Measurements from ENCODE around the gene LYRM2.

Gene LYRM2

GRCh38 chr6:89612121-89612520 lies 26.4 kb downstream of the LYRM2 start:
- no peak for TF ChIP-seq CTCF (conservative IDR thresholded peaks at IDR 0.05; ENCODE audit: low read length)
- DNase-seq (ENCODE audit: low read depth) = no peak
- H3K4me3 ChIP-seq (ENCODE audit: low read length) = no peak overlapping the region

GRCh38 chr6:89611666-89612065 lies 26.9 kb downstream of the LYRM2 start:
- peak; percentile 65 for DNase-seq (ENCODE audit: low read depth)

GRCh38 chr6:89610149-89610642 lies 28.4 kb downstream of the LYRM2 start:
- DNase-seq (ENCODE audit: low read depth) = peak; percentile 26
- peak; percentile 72 for TF ChIP-seq CTCF (conservative IDR thresholded peaks at IDR 0.05; ENCODE audit: low read length)
- no peak overlapping the region for H3K4me3 ChIP-seq (ENCODE audit: low read length)

More at GRCh38 chr6:89611666-89612065, 26.9 kb downstream of the LYRM2 start:
- no peak overlapping the region for H3K4me3 ChIP-seq (ENCODE audit: low read length)
- no peak for TF ChIP-seq CTCF (conservative IDR thresholded peaks at IDR 0.05; ENCODE audit: low read length)

- no peak for DNase-seq (ENCODE audit: low read depth)
- TF ChIP-seq CTCF (conservative IDR thresholded peaks at IDR 0.05; ENCODE audit: low read length) = no peak
- no peak overlapping the region for H3K4me3 ChIP-seq (ENCODE audit: low read length)
These were observed 32.7 kb downstream of the LYRM2 start for GRCh38 chr6:89605861-89606260.

- DNase-seq (ENCODE audit: low read depth) = no peak
- no peak for TF ChIP-seq CTCF (conservative IDR thresholded peaks at IDR 0.05; ENCODE audit: low read length)
These were observed 33.9 kb downstream of the LYRM2 start for GRCh38 chr6:89604653-89605052.

GRCh38 chr6:89602166-89602565 lies 36.4 kb downstream of the LYRM2 start:
- no peak overlapping the region for H3K4me3 ChIP-seq (ENCODE audit: low read length)
- no peak for TF ChIP-seq CTCF (conservative IDR thresholded peaks at IDR 0.05; ENCODE audit: low read length)
- DNase-seq (ENCODE audit: low read depth) = no peak

More at GRCh38 chr6:89604653-89605052, 33.9 kb downstream of the LYRM2 start:
- H3K4me3 ChIP-seq (ENCODE audit: low read length) = no peak overlapping the region

- no peak for TF ChIP-seq CTCF (conservative IDR thresholded peaks at IDR 0.05; ENCODE audit: low read length)
- DNase-seq (ENCODE audit: low read depth) = no peak
- no peak overlapping the region for H3K4me3 ChIP-seq (ENCODE audit: low read length)
These were observed 38.8 kb downstream of the LYRM2 start for GRCh38 chr6:89599727-89600126.

All from AG10803 (cell line).